Measurements from ENCODE around the gene CNGA4.
"Not testable (repeated sequence)": the region's sequence is repeated elsewhere in the genome, so short reads cannot be mapped to it uniquely, and the experiment has no call there.

The CNGA4 gene

GRCh38 chr11:6269994-6270393, 31.1 kb downstream of the CNGA4 start:
- DNase-seq: no peak

- DNase-seq: no peak
Observed at GRCh38 chr11:6270584-6271246, 31.8 kb downstream of the CNGA4 start.

- DNase-seq: no peak
Observed at GRCh38 chr11:6271598-6271997, 32.7 kb downstream of the CNGA4 start.

GRCh38 chr11:6273188-6273587, 34.3 kb downstream of the CNGA4 start:
- DNase-seq: no peak

- DNase-seq: not testable (repeated sequence)
Observed at GRCh38 chr11:6280809-6281208, 41.9 kb downstream of the CNGA4 start.

GRCh38 chr11:6283453-6284023, 44.6 kb downstream of the CNGA4 start:
- DNase-seq: no peak

- no peak for DNase-seq
Observed at GRCh38 chr11:6284250-6284649, 45.4 kb downstream of the CNGA4 start.

- no peak for DNase-seq
Observed at GRCh38 chr11:6285019-6285418, 46.1 kb downstream of the CNGA4 start.

Measured in NCI-H524 (cell line).